Adrenal gland (tissue), 5 donors: Measurements from ENCODE around the gene MAN1C1.
A peak's percentile ranks its signal among the peaks of the same experiment; 100 is the strongest.

Source experiments
- CTCF ChIP-seq, 6 experiments: fragments of 450-650 bp in 4 of 6; fragments of 200-600 bp in 2 of 6; sonication (generic) in 1 of 6; IDR thresholded peaks; 1 replicate in 5 of 6; 2 replicates in 1 of 6; pipeline versions ENCODE4 v1.5.1 to v1.8.0; 2016 to 2021; ENCODE audit warnings: antibody characterized with exemption in 6 of 6, mild to moderate bottlenecking in 2 of 6, moderate library complexity in 1 of 6
- POLR2A ChIP-seq, 2 donors: fragments of 450-650 bp; IDR thresholded peaks; one replicate each; pipeline ENCODE4 v1.6.1; 2017; ENCODE audit warnings: antibody characterized with exemption in 2 of 2, mild to moderate bottlenecking in 2 of 2, moderate library complexity in 1 of 2
- donor health status: DM: no; HTN: no; CAD: no.

DNA sequence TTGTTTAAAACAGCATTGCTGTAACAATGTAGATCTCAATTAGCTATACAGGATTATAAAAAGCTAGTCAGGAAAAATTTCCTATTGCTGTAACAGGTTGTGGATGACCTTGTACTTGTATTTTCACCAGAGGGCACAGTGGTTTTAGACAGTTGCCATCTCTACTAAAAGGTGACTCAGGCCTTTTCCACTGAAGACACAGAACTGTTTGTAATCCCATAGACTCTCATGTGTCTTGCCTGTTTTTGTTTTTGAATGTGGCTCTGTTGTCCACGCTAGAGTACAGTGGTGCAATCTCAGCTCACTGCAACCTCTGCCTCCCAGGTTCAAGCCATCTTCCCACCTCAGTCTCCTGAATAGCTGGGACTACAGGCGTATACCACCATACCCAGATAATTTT lies 209.0 kb downstream of the MAN1C1 start:
- TF ChIP-seq CTCF (IDR thresholded peaks at IDR 0.05): no peak
- peak in 1 of 2 donors; percentile 34 for TF ChIP-seq POLR2A (IDR thresholded peaks at IDR 0.05)
